Panc1 (cell line): Measurements from ENCODE around the gene PTPRR. TPM values are rescaled to one million over a fixed set of nuclear protein-coding genes. Genes with fewer than 3 reads are reported as not detected.

ENCODE experiments used
- ATAC-seq: fragments of 200-7000 bp; cut with Tn5 transposase; 2 replicates; pipeline ENCODE4 v1.9.1; 2020; ENCODE audit warnings: mild to moderate bottlenecking, moderate library complexity
- BruUV-seq: library from RNA; stranded (reverse); fragments of 400-500 nt; replicated peaks from 2 replicates; lab custom pipeline; 2021; lab: Mats Ljungman, UMichigan
- CTCF ChIA-PET: fragments of 300-600 bp; sonication (Branson Sonifier 250); formaldehyde crosslinking; loops from one replicate; lab custom pipeline; 2022; ENCODE audit warnings: antibody characterized with exemption; lab: Charles Lee
- POLR2A ChIA-PET: fragments of 300-600 bp; sonication (Branson Sonifier 250); formaldehyde crosslinking; loops from one replicate; lab custom pipeline; 2022; ENCODE audit warnings: antibody characterized with exemption; lab: Charles Lee
- DNase-seq: peaks from one replicate; pipeline ENCODE4 v3.0.0-alpha.2; 2010; ENCODE audit warnings: low read depth, low spot score
- H3K27ac ChIP-seq: 2 replicates; pipeline ENCODE4 v1.5.1; 2011; ENCODE audit warnings: mild to moderate bottlenecking, low read length, inconsistent platforms
- H3K27me3 ChIP-seq: fragments of 200-500 bp; sonication (Bioruptor generic); 2 replicates; pipeline ENCODE4 v1.6.0; 2014; ENCODE audit warnings: low read length, inconsistent platforms; ENCODE audit not compliant: control insufficient read depth, insufficient read depth
- H3K36me3 ChIP-seq: fragments of 200-500 bp; sonication (Bioruptor generic); 2 replicates; pipeline ENCODE4 v1.5.1; 2014; ENCODE audit warnings: inconsistent platforms, mild to moderate bottlenecking, low read length, moderate library complexity; ENCODE audit not compliant: control insufficient read depth, insufficient read depth
- H3K4me1 ChIP-seq: 2 replicates; pipeline ENCODE4 v1.5.1; 2011; ENCODE audit warnings: inconsistent platforms, mild to moderate bottlenecking, low read length, moderate library complexity; ENCODE audit not compliant: control insufficient read depth, insufficient read depth
- H3K4me3 ChIP-seq, 2 experiments: 2 replicates each; pipeline ENCODE4 v1.5.1; 2011 to 2012; ENCODE audit warnings: low read depth in 2 of 2, low read length in 2 of 2, mild to moderate bottlenecking in 2 of 2, inconsistent platforms in 1 of 2, moderate library complexity in 1 of 2
- H3K9me3 ChIP-seq: fragments of 200-500 bp; sonication (Bioruptor generic); 2 replicates; pipeline ENCODE4 v1.5.1; 2014; ENCODE audit warnings: low read depth, mild to moderate bottlenecking, inconsistent platforms, low read length, moderate library complexity; ENCODE audit not compliant: control insufficient read depth, insufficient read depth
- POLR2AphosphoS5 ChIP-seq: IDR thresholded peaks from 2 replicates; pipeline ENCODE4 v1.6.1; 2012; ENCODE audit warnings: mild to moderate bottlenecking, low read depth, low read length, moderate library complexity
- REST ChIP-seq, 2 experiments: IDR thresholded peaks; 2 replicates each; pipeline ENCODE4 v1.6.1; 2011 to 2012; ENCODE audit warnings: low read depth in 2 of 2, control low read depth in 1 of 2, low read length in 1 of 2, mild to moderate bottlenecking in 1 of 2, moderate library complexity in 1 of 2; ENCODE audit not compliant: insufficient read depth in 1 of 2
- SIN3A ChIP-seq: IDR thresholded peaks from 2 replicates; pipeline ENCODE4 v1.6.1; 2012; ENCODE audit warnings: low read depth, mild to moderate bottlenecking, low read length, moderate library complexity, borderline replicate concordance; ENCODE audit not compliant: insufficient read depth
- TCF7L2 ChIP-seq: IDR thresholded peaks from 2 replicates; pipeline ENCODE4 v1.6.1; 2011; ENCODE audit warnings: mild to moderate bottlenecking, low read depth, low read length, inconsistent platforms
- in situ Hi-C: cut with HindIII; loops from 2 replicates; pipeline ENCODE4 v1.10.0; 2016; ENCODE audit warnings: low sequenced_read_pairs, low pct_unique_long_range_greater_than_20kb
- intact Hi-C: fragments of 100-400 bp; cut with micrococcal nuclease; formaldehyde crosslinking; loops from one replicate; pipeline ENCODE4 v1.10.0; 2022; ENCODE audit not compliant: unreplicated experiment
- total RNA-seq: library from RNA; stranded (reverse); gene quantifications from one replicate; pipeline ENCODE4 v1.2.1, GENCODE V29; 2021; ENCODE audit not compliant: unreplicated experiment
- TF ChIP-seq, protein P1 (sequence below): fragments of 450-650 bp; IDR thresholded peaks from 2 replicates; pipeline ENCODE4 v1.5.1; 2017; ENCODE audit warnings: mild to moderate bottlenecking

PTPRR gene
- total RNA-seq, 1 experiment from 2014 or later: not detected

GRCh38 chr12:70908978-70909377, 11.6 kb downstream of the PTPRR start:
- H3K4me3 ChIP-seq: no peak overlapping the region
- no peak overlapping the region for H3K27ac ChIP-seq
- TF ChIP-seq, protein P1, sequence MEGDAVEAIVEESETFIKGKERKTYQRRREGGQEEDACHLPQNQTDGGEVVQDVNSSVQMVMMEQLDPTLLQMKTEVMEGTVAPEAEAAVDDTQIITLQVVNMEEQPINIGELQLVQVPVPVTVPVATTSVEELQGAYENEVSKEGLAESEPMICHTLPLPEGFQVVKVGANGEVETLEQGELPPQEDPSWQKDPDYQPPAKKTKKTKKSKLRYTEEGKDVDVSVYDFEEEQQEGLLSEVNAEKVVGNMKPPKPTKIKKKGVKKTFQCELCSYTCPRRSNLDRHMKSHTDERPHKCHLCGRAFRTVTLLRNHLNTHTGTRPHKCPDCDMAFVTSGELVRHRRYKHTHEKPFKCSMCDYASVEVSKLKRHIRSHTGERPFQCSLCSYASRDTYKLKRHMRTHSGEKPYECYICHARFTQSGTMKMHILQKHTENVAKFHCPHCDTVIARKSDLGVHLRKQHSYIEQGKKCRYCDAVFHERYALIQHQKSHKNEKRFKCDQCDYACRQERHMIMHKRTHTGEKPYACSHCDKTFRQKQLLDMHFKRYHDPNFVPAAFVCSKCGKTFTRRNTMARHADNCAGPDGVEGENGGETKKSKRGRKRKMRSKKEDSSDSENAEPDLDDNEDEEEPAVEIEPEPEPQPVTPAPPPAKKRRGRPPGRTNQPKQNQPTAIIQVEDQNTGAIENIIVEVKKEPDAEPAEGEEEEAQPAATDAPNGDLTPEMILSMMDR: no peak
- TF ChIP-seq REST (IDR thresholded peaks at IDR 0.05; ENCODE audit: insufficient read depth in 1 of 2, low read depth in 2 of 2, low read length in 1 of 2): no peak
- no peak for TF ChIP-seq SIN3A
- no peak for TF ChIP-seq TCF7L2
- TF ChIP-seq POLR2AphosphoS5: no peak
- intact Hi-C loops (no loop called here), in situ Hi-C loops (no loop called here)
- no peaks in the 10 kb centered on the region for H3K9me3 ChIP-seq
- no TSS peak for BruUV-seq
- POLR2A ChIA-PET: no interaction called here
- CTCF ChIA-PET: no interaction called here
- no peak for ATAC-seq
- no peaks in the 10 kb centered on the region for H3K36me3 ChIP-seq
- H3K27me3 ChIP-seq: no peaks in the 10 kb centered on the region
- no peak for DNase-seq
- H3K4me1 ChIP-seq: no peaks in the 10 kb centered on the region

DNA sequence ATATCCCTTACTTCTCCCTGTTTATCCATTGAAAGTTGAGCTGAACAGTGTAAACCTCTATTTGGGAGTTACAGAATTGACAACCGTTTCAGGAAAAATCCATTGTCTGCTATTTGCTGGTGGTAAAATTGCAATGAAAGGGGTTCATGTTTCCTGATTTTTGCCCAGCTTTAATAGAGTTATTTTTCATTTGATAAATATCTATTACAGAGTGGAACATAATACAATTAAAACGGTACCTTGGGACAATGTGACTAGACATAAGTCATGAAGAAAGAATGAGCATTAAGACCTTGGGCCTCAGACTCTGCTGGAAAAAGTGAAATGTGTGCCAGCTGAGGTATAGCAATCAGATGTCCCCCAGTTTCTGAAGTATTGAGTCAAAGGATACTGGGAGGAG, 13.1 kb downstream of the PTPRR start:
- no peak overlapping the region for H3K4me3 ChIP-seq
- no peak for ATAC-seq
- BruUV-seq: no TSS peak
- no peak overlapping the region for H3K27ac ChIP-seq
- POLR2A ChIA-PET: no interaction called here
- no peak for TF ChIP-seq SIN3A
- no peak for TF ChIP-seq REST (IDR thresholded peaks at IDR 0.05; ENCODE audit: insufficient read depth in 1 of 2, low read depth in 2 of 2, low read length in 1 of 2)
- TF ChIP-seq TCF7L2: no peak
- TF ChIP-seq, protein P1: no peak
- no peak for TF ChIP-seq POLR2AphosphoS5
- CTCF ChIA-PET: no interaction called here
- no peaks in the 10 kb centered on the region for H3K4me1 ChIP-seq
- H3K27me3 ChIP-seq: no peaks in the 10 kb centered on the region
- no peaks in the 10 kb centered on the region for H3K36me3 ChIP-seq
- in situ Hi-C loops: no loop called here
- no peak for DNase-seq
- intact Hi-C loops: no loop called here
- H3K9me3 ChIP-seq: no peaks in the 10 kb centered on the region
